IMR-90 (cell line): Measurements from ENCODE around the gene YAF2. TPM values are rescaled to one million over a fixed set of nuclear protein-coding genes. Genes with fewer than 3 reads are reported as not detected.

Source experiments
- ATAC-seq: fragments of 200-7000 bp; cut with Tn5 transposase; 2 replicates; pipeline ENCODE4 v1.9.1; 2020; ENCODE audit warnings: low read depth, mild to moderate bottlenecking, moderate library complexity
- BruUV-seq: library from RNA; stranded (reverse); fragments of 400-500 nt; replicated peaks from 2 replicates; lab custom pipeline; 2021; lab: Mats Ljungman, UMichigan
- CTCF ChIA-PET: fragments of 300-600 bp; formaldehyde crosslinking; extraction: SDS; loops from one replicate; lab custom pipeline; 2021; ENCODE audit warnings: antibody characterized with exemption; lab: Yijun Ruan, JAX
- POLR2A ChIA-PET: fragments of 300-600 bp; sonication (Branson Sonifier 250); formaldehyde crosslinking; loops from one replicate; lab custom pipeline; 2022; ENCODE audit warnings: antibody characterized with exemption; ENCODE audit not compliant: unreplicated experiment; lab: Charles Lee
- DNase-seq: peaks from one replicate; pipeline ENCODE4 v3.0.0; 2013
- H2AFZ ChIP-seq: replicated peaks from 2 replicates; pipeline ENCODE3; 2013; ENCODE audit warnings: low read length, mild to moderate bottlenecking; ENCODE audit not compliant: poor library complexity
- H2AK5ac ChIP-seq: 2 replicates; pipeline ENCODE4 v1.6.1; 2013; ENCODE audit warnings: low read depth, low read length, inconsistent platforms
- H2AK9ac ChIP-seq: replicated peaks from 2 replicates; pipeline ENCODE3; 2013; ENCODE audit warnings: mild to moderate bottlenecking, low read depth, low read length, moderate library complexity; ENCODE audit not compliant: poor library complexity
- H2BK120ac ChIP-seq: 2 replicates; pipeline ENCODE4 v1.6.1; 2013; ENCODE audit warnings: low read depth, low read length, inconsistent platforms
- H2BK15ac ChIP-seq: 3 replicates; pipeline ENCODE4 v1.6.1; 2013; ENCODE audit warnings: low read depth, low read length, inconsistent platforms
- H2BK20ac ChIP-seq: 2 replicates; pipeline ENCODE4 v1.6.1; 2013; ENCODE audit warnings: low read depth, mild to moderate bottlenecking, inconsistent platforms, low read length, moderate library complexity
- H2BK5ac ChIP-seq: 2 replicates; pipeline ENCODE4 v1.6.1; 2013; ENCODE audit warnings: mild to moderate bottlenecking, low read depth, low read length, inconsistent platforms; ENCODE audit not compliant: poor library complexity, severe bottlenecking
- H3K14ac ChIP-seq: replicated peaks from 2 replicates; pipeline ENCODE4 v1.6.1; 2013; ENCODE audit warnings: low read depth, low read length, inconsistent platforms
- H3K18ac ChIP-seq: 2 replicates; pipeline ENCODE4 v1.6.1; 2013; ENCODE audit warnings: low read depth, low read length, control low read depth
- H3K23ac ChIP-seq: 2 replicates; pipeline ENCODE4 v1.6.1; 2013; ENCODE audit warnings: low read depth, low read length, inconsistent platforms
- H3K27ac ChIP-seq: 2 replicates; pipeline ENCODE4 v1.5.1; 2013; ENCODE audit warnings: mild to moderate bottlenecking, control low read depth, low read length; ENCODE audit not compliant: insufficient read depth
- H3K27me3 ChIP-seq: 2 replicates; pipeline ENCODE4 v1.6.1; 2013; ENCODE audit warnings: low read length; ENCODE audit not compliant: control insufficient read depth, insufficient read depth
- H3K36me3 ChIP-seq: 2 replicates; pipeline ENCODE4 v1.6.1; 2013; ENCODE audit warnings: low read length, mixed read lengths; ENCODE audit not compliant: control insufficient read depth, insufficient read depth
- H3K4ac ChIP-seq: 2 replicates; pipeline ENCODE4 v1.6.1; 2013; ENCODE audit warnings: low read depth, low read length, inconsistent platforms
- H3K4me1 ChIP-seq: 2 replicates; pipeline ENCODE4 v1.6.1; 2013; ENCODE audit warnings: low read length, mixed read lengths; ENCODE audit not compliant: control insufficient read depth, insufficient read depth
- H3K4me2 ChIP-seq: 2 replicates; pipeline ENCODE4 v1.6.1; 2013; ENCODE audit warnings: low read depth, mild to moderate bottlenecking, control low read depth, low read length, moderate library complexity
- H3K4me3 ChIP-seq: 2 replicates; pipeline ENCODE4 v1.5.1; 2013; ENCODE audit warnings: low read depth, mild to moderate bottlenecking, control low read depth, low read length, moderate library complexity; ENCODE audit not compliant: insufficient read depth
- H3K56ac ChIP-seq: 2 replicates; pipeline ENCODE4 v1.6.1; 2013; ENCODE audit warnings: low read length, inconsistent platforms; ENCODE audit not compliant: insufficient read depth; ENCODE audit errors: extremely low read depth
- H3K79me1 ChIP-seq, 2 experiments: 2 replicates each; pipeline ENCODE4 v1.6.1; 2013; ENCODE audit warnings: low read length in 2 of 2, inconsistent platforms in 1 of 2, low read depth in 1 of 2
- H3K9ac ChIP-seq: 2 replicates; pipeline ENCODE4 v1.6.1; 2013; ENCODE audit warnings: low read depth, low read length, control low read depth
- H3K9me1 ChIP-seq: 2 replicates; pipeline ENCODE4 v1.6.1; 2013; ENCODE audit warnings: low read length, inconsistent platforms; ENCODE audit not compliant: insufficient read depth
- H3K9me3 ChIP-seq: 2 replicates; pipeline ENCODE4 v1.6.1; 2013; ENCODE audit warnings: low read length; ENCODE audit not compliant: control insufficient read depth, insufficient read depth
- H4K20me1 ChIP-seq: 2 replicates; pipeline ENCODE4 v1.6.1; 2013; ENCODE audit warnings: low read length, inconsistent platforms; ENCODE audit not compliant: insufficient read depth
- H4K5ac ChIP-seq: 2 replicates; pipeline ENCODE4 v1.6.1; 2013; ENCODE audit warnings: mild to moderate bottlenecking, low read depth, low read length, control low read depth
- H4K8ac ChIP-seq, 2 experiments: 2 replicates each; pipeline ENCODE4 v1.6.1; 2013; ENCODE audit warnings: low read depth in 2 of 2, low read length in 2 of 2, control low read depth in 1 of 2, inconsistent platforms in 1 of 2
- H4K91ac ChIP-seq: 2 replicates; pipeline ENCODE4 v1.6.1; 2013; ENCODE audit warnings: low read depth, low read length, inconsistent platforms; ENCODE audit not compliant: insufficient read depth
- CHD1 ChIP-seq: IDR thresholded peaks from 2 replicates; pipeline ENCODE4 v1.6.1; 2012; ENCODE audit warnings: low read depth, low read length, improper control_type of control experiment
- FOS ChIP-seq: fragments of 150-350 bp; IDR thresholded peaks from 2 replicates; pipeline ENCODE4 v1.6.1; 2016; ENCODE audit warnings: low read depth, low read length
- MXI1 ChIP-seq: IDR thresholded peaks from 2 replicates; pipeline ENCODE4 v1.6.1; 2012; ENCODE audit warnings: low read depth, mild to moderate bottlenecking, low read length, moderate library complexity, borderline replicate concordance
- POLR2A ChIP-seq: IDR thresholded peaks from 2 replicates; pipeline ENCODE4 v1.6.1; 2012; ENCODE audit warnings: mild to moderate bottlenecking, low read depth, low read length
- WGBS, 2 experiments: methylation state at CpG; one replicate each; pipeline versions ENCODE4 v1.1.5 to v1.1.7; 2013; ENCODE audit warnings: missing lambda C conversion rate in 2 of 2; ENCODE audit not compliant: insufficient read length in 1 of 2; ENCODE audit errors: extremely low coverage in 2 of 2; 5-methylcytosine and 5-hydroxymethylcytosine counted together
- dilution Hi-C: fragments of 300-500 bp; cut with HindIII; formaldehyde crosslinking; loops from one replicate; pipeline ENCODE4 v1.14.3; 2018; ENCODE audit warnings: low sequenced_read_pairs; ENCODE audit not compliant: unreplicated experiment
- in situ Hi-C: fragments of 300-500 bp; cut with MboI; formaldehyde crosslinking; loops from 3 replicates; pipeline ENCODE4 v1.14.3; 2019; ENCODE audit warnings: low sequenced_read_pairs, inconsistent platforms, mixed read lengths
- intact Hi-C: fragments of 100-400 bp; cut with micrococcal nuclease; formaldehyde crosslinking; loops from 2 replicates; pipeline ENCODE4 v1.10.0; 2022
- polyA plus RNA-seq, 3 experiments: library from polyadenylated mRNA; depleted of rRNA; stranded (reverse); fragments of >200 nt; gene quantifications; 2 replicates each; pipeline ENCODE4 v1.2.3, GENCODE V29; 2012; ENCODE audit warnings: low replicate concordance in 1 of 3
- total RNA-seq: library from RNA; depleted of rRNA; stranded (reverse); fragments of >200 nt; gene quantifications from 2 replicates; pipeline ENCODE4 v1.2.3, GENCODE V29; 2012
- TF ChIP-seq, protein P1 (sequence below): fragments of 150-350 bp; IDR thresholded peaks from 2 replicates; pipeline ENCODE4 v1.6.1; 2016; ENCODE audit warnings: low read depth, mild to moderate bottlenecking, low read length, moderate library complexity, borderline replicate concordance
- TF ChIP-seq, protein P2 (sequence below): fragments of 150-350 bp; IDR thresholded peaks from 2 replicates; pipeline ENCODE4 v1.6.1; 2017; ENCODE audit warnings: mild to moderate bottlenecking, antibody characterized with exemption, low read length, low read depth

Gene YAF2
- total and polyA plus RNA-seq, 2 of the 4 experiments (the other 2 are of a cell fraction): 7.9 to 14.2 TPM

DNA sequence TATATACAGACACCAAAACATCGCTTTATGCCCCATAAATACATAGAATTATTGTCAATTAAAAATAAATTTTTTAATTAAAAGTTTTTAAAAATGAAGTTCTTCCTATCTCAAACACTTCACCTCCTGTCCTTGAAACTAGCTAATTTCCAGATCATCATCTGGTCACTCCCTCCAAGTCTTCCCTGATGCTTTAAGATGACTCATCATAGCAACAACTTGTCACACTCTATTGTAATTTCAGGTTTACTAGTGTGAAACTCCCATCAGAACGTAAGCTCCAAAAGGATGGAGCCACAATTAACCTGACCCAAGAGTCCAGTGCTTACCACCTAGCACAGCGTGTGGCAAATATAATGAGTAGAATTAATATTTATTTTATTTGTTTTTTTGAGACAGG, 109.7 kb downstream of the YAF2 start:
- Histone ChIP-seq H4K8ac (no peak overlapping the region), H4K91ac (no peak overlapping the region), H3K27ac (no peak overlapping the region), H3K9me3 (no peaks in the 10 kb centered on the region), H3K9ac (no peak overlapping the region), H2BK5ac (no peak overlapping the region), H3K4me2 (no peak overlapping the region), H2AK9ac (no peak overlapping the region), H2BK120ac (no peak overlapping the region), H3K56ac (no peak overlapping the region), H3K4me1 (peaks cover 5% of the 10 kb centered on the region), H3K14ac (no peak overlapping the region), H3K36me3 (no peaks in the 10 kb centered on the region), H3K18ac (no peak overlapping the region), H4K5ac (no peak overlapping the region), H2BK15ac (no peak overlapping the region), H2AFZ (no peak overlapping the region), H3K4me3 (no peak overlapping the region), H3K79me1 (peaks cover 10 to 36% of the 10 kb centered on the region in 2 experiments; a peak in 2 of 4 replicates), H3K23ac (no peak overlapping the region), H3K4ac (no peak overlapping the region), H2BK20ac (no peak overlapping the region), H2AK5ac (no peak overlapping the region), H4K20me1 (peaks cover 14% of the 10 kb centered on the region; the same call in 1 of the 2 replicates), H3K27me3 (no peaks in the 10 kb centered on the region), H3K9me1 (peaks cover 5% of the 10 kb centered on the region; the same call in 1 of the 2 replicates)
- ATAC-seq (no peak), DNase-seq (peak; percentile 46)
- CTCF ChIA-PET: interaction anchor here (0.5 to 0.9 kb wide), 4 partner anchors 9 to 219 kb away, joined by 3 to 4 read pairs (median 3); no protein-coding TSS in a partner anchor
- no CpG with 5 or more reads among the region's 3 CpGs for WGBS, 2 experiments
- dilution Hi-C loops: no loop called here
- TF ChIP-seq MXI1 (no peak), POLR2A (no peak), CHD1 (no peak), FOS (peak; percentile 69)
- TF ChIP-seq, protein P1, sequence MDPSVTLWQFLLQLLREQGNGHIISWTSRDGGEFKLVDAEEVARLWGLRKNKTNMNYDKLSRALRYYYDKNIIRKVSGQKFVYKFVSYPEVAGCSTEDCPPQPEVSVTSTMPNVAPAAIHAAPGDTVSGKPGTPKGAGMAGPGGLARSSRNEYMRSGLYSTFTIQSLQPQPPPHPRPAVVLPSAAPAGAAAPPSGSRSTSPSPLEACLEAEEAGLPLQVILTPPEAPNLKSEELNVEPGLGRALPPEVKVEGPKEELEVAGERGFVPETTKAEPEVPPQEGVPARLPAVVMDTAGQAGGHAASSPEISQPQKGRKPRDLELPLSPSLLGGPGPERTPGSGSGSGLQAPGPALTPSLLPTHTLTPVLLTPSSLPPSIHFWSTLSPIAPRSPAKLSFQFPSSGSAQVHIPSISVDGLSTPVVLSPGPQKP: no peak
- TF ChIP-seq, protein P2, sequence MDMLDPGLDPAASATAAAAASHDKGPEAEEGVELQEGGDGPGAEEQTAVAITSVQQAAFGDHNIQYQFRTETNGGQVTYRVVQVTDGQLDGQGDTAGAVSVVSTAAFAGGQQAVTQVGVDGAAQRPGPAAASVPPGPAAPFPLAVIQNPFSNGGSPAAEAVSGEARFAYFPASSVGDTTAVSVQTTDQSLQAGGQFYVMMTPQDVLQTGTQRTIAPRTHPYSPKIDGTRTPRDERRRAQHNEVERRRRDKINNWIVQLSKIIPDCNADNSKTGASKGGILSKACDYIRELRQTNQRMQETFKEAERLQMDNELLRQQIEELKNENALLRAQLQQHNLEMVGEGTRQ: no peak
- intact Hi-C loops: loop anchor here (1.0 to 5.0 kb wide), 3 partner anchors 440 to 1209 kb away; no protein-coding TSS in a partner anchor
- BruUV-seq: no TSS peak
- in situ Hi-C loops: loop anchor here (10.0 kb wide), 1 partner anchor 436 kb away; no protein-coding TSS in a partner anchor
- POLR2A ChIA-PET: no interaction called here
